ENCODE results near the gene CDH22.

The CDH22 gene

DNA sequence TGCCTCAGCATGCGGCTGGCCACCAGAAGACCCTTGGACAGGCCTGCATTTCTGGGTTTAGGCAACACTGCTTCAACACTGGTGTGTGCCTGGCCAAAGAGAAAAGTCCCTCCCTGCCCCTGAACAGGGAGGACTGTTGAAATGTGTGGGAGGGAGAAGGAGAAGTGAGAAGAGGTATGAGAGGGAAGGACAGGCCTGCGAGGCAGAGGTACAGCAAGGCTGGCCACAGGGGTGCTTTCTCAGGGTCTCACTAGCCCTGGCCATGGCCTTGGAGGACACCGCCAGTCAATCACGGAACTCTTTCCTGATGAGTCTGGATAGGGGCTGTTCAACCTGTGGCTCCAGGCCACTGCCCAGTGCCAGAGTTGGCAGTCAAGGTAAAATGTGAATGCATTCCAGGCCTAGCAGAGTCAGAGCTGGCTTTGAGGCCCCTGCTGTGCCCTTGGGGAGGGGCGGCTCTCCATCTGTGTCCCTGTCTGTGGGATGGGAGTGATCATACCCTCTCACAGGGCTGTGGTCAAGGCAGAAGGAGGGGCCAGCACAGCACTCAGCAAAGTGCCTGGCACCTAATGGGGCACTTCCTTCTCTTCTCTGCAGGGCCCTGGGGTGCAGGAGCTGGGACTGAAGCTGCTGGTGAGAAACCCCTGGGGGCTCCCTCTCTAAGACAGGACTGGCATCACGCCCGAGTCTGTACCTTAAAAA is 43.2 kb upstream of the CDH22 start:
- peaks cover 17% of the 10 kb centered on the region for H3K4me1 ChIP-seq (ENCODE audit: control insufficient read depth, insufficient read depth, low read length)
- H3K36me3 ChIP-seq (ENCODE audit: control insufficient read depth in 2 of 2, insufficient read depth in 2 of 2, low read length in 2 of 2) = peaks cover 15 to 17% of the 10 kb centered on the region in 2 donors
- no peak overlapping the region for H3K9ac ChIP-seq (ENCODE audit: low read length in 2 of 2)
- no peak overlapping the region for H3K4me3 ChIP-seq (ENCODE audit: low read length in 2 of 2)
- H3K9me3 ChIP-seq (ENCODE audit: control insufficient read depth in 2 of 2, low read length in 2 of 2) = no peaks in the 10 kb centered on the region
- H3K27ac ChIP-seq (ENCODE audit: low read length) = no peak overlapping the region
- no peaks in the 10 kb centered on the region for H3K27me3 ChIP-seq (ENCODE audit: control insufficient read depth in 1 of 2, insufficient read depth in 2 of 2, low read length in 2 of 2)

DNA sequence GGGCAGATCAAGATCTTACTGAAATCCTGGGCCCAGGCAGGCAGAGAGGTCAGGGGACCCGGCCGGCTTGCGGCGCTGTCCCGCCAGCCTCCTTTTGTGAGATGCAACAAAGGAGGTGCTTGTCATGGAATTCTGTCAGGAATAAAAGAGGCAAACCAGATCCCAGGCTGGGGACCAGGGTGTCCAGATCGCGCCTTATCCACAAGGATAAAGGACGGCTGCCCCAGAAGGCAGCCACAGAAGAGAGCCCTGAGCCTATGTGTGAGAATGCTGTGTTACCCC is 42.6 kb upstream of the CDH22 start:
- Histone ChIP-seq H3K9me3 (ENCODE audit: control insufficient read depth in 2 of 2, low read length in 2 of 2) (no peaks in the 10 kb centered on the region), H3K36me3 (ENCODE audit: control insufficient read depth in 2 of 2, insufficient read depth in 2 of 2, low read length in 2 of 2) (peaks cover 17% of the 10 kb centered on the region in 2 donors), H3K4me3 (ENCODE audit: low read length in 2 of 2) (no peak overlapping the region), H3K9ac (ENCODE audit: low read length in 2 of 2) (no peak overlapping the region), H3K27ac (ENCODE audit: low read length) (no peak overlapping the region), H3K4me1 (ENCODE audit: control insufficient read depth, insufficient read depth, low read length) (peaks cover 12% of the 10 kb centered on the region), H3K27me3 (ENCODE audit: control insufficient read depth in 1 of 2, insufficient read depth in 2 of 2, low read length in 2 of 2) (no peaks in the 10 kb centered on the region)

DNA sequence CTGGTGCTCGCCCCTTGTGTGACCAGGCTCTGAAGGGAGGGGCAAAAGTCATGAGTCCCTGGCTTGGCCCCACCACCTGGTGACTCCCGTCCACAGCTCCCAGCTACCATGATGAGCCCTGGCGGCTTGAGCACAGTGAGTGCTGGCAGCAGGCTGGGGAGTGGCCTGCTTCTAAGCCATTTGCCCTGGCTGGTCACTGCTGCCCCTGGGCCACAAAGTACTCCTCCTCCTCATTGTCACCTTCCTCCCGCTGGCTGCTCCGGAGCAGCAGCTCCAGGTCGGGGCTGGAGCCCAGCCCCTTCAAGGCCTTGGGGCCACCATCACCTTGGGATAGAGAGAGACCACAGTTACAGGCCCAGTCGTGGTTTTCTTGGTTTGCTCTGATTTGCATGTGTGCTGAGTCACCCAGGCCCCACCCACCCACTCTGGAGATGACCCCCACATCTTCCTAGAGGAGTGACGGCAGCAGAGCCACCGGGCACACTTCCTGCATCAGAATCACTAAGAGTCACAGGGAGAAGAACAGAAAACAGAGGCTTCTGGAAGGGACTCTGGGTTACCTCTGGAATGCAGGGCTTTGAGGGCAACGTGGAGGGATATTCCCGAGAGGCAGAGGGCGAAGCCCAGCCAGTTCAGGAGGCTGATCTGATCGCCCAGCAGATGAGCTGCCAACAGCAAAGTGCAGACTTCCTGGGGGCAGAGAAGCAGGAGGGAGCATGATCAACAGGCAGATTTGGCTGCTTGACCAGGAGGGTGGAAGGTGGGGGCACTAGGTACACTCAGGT is 42.1 kb upstream of the CDH22 start:
- Histone ChIP-seq H3K27me3 (ENCODE audit: control insufficient read depth in 1 of 2, insufficient read depth in 2 of 2, low read length in 2 of 2) (no peaks in the 10 kb centered on the region), H3K36me3 (ENCODE audit: control insufficient read depth in 2 of 2, insufficient read depth in 2 of 2, low read length in 2 of 2) (peaks cover 17% of the 10 kb centered on the region in 2 donors), H3K9me3 (ENCODE audit: control insufficient read depth in 2 of 2, low read length in 2 of 2) (no peaks in the 10 kb centered on the region), H3K4me3 (ENCODE audit: low read length in 2 of 2) (no peak overlapping the region), H3K4me1 (ENCODE audit: control insufficient read depth, insufficient read depth, low read length) (peaks cover 12% of the 10 kb centered on the region), H3K27ac (ENCODE audit: low read length) (no peak overlapping the region), H3K9ac (ENCODE audit: low read length in 2 of 2) (no peak overlapping the region)

DNA sequence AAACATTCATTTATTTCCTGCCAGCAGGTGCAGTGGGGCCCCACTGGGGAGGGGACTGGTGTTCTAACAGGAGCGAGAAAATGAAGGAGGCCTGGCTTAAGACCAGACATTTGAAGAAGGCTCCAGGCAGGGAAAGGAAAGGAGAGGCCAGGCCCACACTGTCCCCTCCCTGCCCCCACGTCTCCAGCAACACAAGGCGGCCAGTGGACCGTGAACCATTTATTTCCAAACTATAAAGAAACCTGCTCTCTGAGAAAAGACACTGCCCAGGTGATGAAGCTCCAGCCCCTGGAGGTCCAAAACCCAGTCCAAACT is 41.4 kb upstream of the CDH22 start:
- Histone ChIP-seq H3K36me3 (ENCODE audit: control insufficient read depth in 2 of 2, insufficient read depth in 2 of 2, low read length in 2 of 2) (peaks cover 17% of the 10 kb centered on the region in 2 donors), H3K4me3 (ENCODE audit: low read length in 2 of 2) (no peak overlapping the region), H3K27ac (ENCODE audit: low read length) (no peak overlapping the region), H3K9me3 (ENCODE audit: control insufficient read depth in 2 of 2, low read length in 2 of 2) (no peaks in the 10 kb centered on the region), H3K9ac (ENCODE audit: low read length in 2 of 2) (no peak overlapping the region), H3K4me1 (ENCODE audit: control insufficient read depth, insufficient read depth, low read length) (peaks cover 12% of the 10 kb centered on the region), H3K27me3 (ENCODE audit: control insufficient read depth in 1 of 2, insufficient read depth in 2 of 2, low read length in 2 of 2) (no peaks in the 10 kb centered on the region)

DNA sequence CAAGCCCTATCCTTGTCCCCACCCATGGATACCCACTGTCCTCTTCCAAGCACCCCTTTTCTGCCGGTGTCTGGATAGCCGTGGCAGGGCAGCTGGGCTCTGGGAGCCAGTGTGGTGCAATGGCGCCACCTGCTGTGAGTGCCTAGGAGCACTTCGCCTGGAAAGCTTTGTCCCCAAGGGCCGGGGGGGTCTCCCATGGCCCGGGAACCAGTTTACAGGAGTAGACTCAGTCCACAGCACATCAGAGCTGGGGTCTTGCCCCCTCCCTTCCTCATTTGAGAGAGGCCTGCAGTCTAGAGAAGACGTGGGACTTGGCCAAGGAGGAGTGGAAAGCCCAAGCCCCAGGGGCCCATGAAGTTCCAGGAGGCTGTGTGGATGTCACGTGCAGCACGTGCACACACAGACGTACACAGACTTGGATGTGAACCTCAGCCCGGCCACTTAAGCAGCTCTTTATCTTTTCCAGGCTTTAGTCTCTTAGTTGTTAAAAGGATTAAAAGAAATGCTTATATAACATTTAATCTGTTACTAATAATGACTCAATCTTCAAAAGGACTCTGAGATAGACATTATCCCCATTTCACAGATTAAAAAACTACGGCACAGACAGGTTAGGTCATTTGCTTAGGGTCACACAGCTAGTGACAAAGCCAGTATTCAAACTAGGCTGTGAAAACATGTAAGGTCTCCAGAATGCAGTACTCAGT is 40.9 kb upstream of the CDH22 start:
- H3K36me3 ChIP-seq (ENCODE audit: control insufficient read depth in 2 of 2, insufficient read depth in 2 of 2, low read length in 2 of 2) = peaks cover 17% of the 10 kb centered on the region in 2 donors
- no peak overlapping the region for H3K27ac ChIP-seq (ENCODE audit: low read length)
- H3K4me1 ChIP-seq (ENCODE audit: control insufficient read depth, insufficient read depth, low read length) = peaks cover 12% of the 10 kb centered on the region
- H3K9ac ChIP-seq (ENCODE audit: low read length in 2 of 2) = no peak overlapping the region
- H3K4me3 ChIP-seq (ENCODE audit: low read length in 2 of 2) = peak overlapping the region in 1 of 2 donors; percentile 29
- H3K27me3 ChIP-seq (ENCODE audit: control insufficient read depth in 1 of 2, insufficient read depth in 2 of 2, low read length in 2 of 2) = no peaks in the 10 kb centered on the region
- no peaks in the 10 kb centered on the region for H3K9me3 ChIP-seq (ENCODE audit: control insufficient read depth in 2 of 2, low read length in 2 of 2)

DNA sequence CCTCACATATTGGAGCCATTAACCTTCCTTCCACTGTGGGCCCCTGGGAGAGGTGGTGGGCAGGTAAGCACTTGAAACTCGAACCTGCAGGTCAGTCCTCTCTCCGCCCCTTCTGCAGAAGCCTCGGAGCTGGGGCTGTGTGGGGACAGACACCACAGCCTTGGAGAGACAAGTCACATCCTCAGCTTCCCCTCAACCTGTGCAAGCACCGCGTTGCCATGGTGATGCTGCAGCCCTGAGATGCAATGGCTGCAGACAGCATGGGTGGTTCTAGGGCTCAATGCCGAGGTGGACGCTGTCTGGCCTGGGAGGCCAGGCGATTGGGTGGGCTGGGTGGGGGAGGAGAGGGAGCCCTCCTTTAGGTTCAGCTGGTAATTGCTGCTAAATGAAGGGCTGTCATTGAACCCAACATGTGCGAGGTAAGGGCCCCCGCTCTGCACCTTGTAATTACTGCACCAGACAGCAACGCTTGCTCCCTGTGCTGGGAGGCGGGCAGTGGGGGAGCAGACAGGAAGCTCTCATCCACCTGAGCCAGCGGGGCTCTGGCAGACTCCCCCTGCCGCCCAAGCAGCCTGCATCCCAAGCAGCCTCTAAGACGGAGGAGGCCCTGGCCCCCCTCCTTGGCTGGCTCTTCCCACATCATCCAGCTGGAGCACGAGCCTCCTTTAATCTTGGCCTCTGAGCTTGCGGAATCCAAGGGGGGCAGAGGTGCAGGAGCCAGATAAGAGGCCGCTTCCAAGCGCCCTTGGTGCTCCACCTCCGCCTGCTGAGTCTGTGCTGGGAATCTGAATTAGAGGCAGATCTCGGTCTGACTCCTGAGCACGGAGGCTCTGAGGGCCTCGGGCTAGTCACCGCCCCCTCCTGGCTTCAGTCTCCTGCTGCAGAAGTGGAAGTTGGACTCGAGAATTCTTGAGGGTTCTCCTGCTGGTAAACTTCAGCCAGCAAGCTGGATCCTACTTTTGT is 39.8 kb upstream of the CDH22 start:
- peaks cover 17% of the 10 kb centered on the region in 2 donors for H3K36me3 ChIP-seq (ENCODE audit: control insufficient read depth in 2 of 2, insufficient read depth in 2 of 2, low read length in 2 of 2)
- H3K27me3 ChIP-seq (ENCODE audit: control insufficient read depth in 1 of 2, insufficient read depth in 2 of 2, low read length in 2 of 2) = peaks cover 2 to 3% of the 10 kb centered on the region in 2 donors
- no peak overlapping the region for H3K9ac ChIP-seq (ENCODE audit: low read length in 2 of 2)
- H3K9me3 ChIP-seq (ENCODE audit: control insufficient read depth in 2 of 2, low read length in 2 of 2) = no peaks in the 10 kb centered on the region
- H3K4me1 ChIP-seq (ENCODE audit: control insufficient read depth, insufficient read depth, low read length) = peaks cover 6% of the 10 kb centered on the region
- H3K4me3 ChIP-seq (ENCODE audit: low read length in 2 of 2) = peak overlapping the region in 1 of 2 donors; percentile 29
- H3K27ac ChIP-seq (ENCODE audit: low read length) = no peak overlapping the region

DNA sequence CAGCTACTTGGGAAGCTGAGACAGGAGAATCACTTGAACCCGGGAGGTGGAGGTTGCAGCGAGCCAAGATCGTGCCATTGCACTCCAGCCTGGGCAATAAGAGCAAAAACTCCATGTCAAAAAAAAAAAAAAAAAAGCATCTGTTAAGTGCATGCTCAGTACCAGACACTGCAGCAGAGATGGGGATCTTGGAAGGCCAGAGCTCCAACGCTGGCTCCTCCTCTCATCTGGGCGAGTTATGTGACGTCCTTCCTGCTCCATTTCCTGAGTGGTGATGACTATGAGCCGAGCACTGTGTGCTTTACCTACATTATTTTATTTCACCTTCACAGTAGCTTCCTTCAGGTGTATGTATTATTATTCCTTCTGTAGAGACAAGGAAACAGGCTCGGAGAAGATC is 38.5 kb upstream of the CDH22 start:
- Histone ChIP-seq H3K36me3 (ENCODE audit: control insufficient read depth in 2 of 2, insufficient read depth in 2 of 2, low read length in 2 of 2) (peaks cover 16 to 17% of the 10 kb centered on the region in 2 donors), H3K4me3 (ENCODE audit: low read length in 2 of 2) (no peak overlapping the region), H3K27me3 (ENCODE audit: control insufficient read depth in 1 of 2, insufficient read depth in 2 of 2, low read length in 2 of 2) (peaks cover 13 to 16% of the 10 kb centered on the region in 2 donors), H3K27ac (ENCODE audit: low read length) (no peak overlapping the region), H3K4me1 (ENCODE audit: control insufficient read depth, insufficient read depth, low read length) (peaks cover 14% of the 10 kb centered on the region), H3K9me3 (ENCODE audit: control insufficient read depth in 2 of 2, low read length in 2 of 2) (no peaks in the 10 kb centered on the region), H3K9ac (ENCODE audit: low read length in 2 of 2) (no peak overlapping the region)

DNA sequence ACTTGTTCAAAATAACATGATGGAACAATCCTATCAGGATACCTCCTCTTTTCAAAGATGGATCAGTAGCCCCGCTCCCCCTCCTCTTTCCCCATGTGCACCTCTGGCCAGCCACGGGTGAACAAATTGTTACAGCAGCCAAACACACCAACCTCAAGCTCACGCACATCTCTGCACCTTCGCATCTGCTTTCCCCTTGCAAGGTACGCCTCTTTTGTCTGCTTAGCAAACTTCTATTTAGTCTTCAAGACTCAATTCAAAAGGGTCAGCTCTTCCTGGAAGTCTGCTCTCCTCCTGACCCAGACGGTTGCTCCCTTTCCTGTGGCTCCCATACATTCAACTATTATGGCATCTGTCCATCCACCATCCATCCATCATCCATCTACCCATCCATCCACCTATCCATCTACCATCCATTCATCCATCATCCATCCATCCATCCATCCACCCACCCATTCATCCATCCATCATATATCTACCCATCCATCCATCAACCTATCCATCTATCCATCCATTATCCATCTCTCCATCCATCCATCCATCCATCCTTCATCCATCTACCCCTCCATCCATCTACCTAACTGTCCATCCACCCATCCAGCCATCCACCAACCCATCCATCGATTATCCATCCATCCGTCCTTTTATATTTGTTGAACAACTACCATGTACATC is 36.3 kb upstream of the CDH22 start:
- H3K36me3 ChIP-seq (ENCODE audit: control insufficient read depth in 2 of 2, insufficient read depth in 2 of 2, low read length in 2 of 2) = peaks cover 0 to 2% of the 10 kb centered on the region in 2 donors
- no peak overlapping the region for H3K27ac ChIP-seq (ENCODE audit: low read length)
- H3K9me3 ChIP-seq (ENCODE audit: control insufficient read depth in 2 of 2, low read length in 2 of 2) = no peaks in the 10 kb centered on the region
- H3K9ac ChIP-seq (ENCODE audit: low read length in 2 of 2) = no peak overlapping the region
- peaks cover 18% of the 10 kb centered on the region for H3K4me1 ChIP-seq (ENCODE audit: control insufficient read depth, insufficient read depth, low read length)
- no peak overlapping the region for H3K4me3 ChIP-seq (ENCODE audit: low read length in 2 of 2)
- peaks cover 26 to 34% of the 10 kb centered on the region in 2 donors for H3K27me3 ChIP-seq (ENCODE audit: control insufficient read depth in 1 of 2, insufficient read depth in 2 of 2, low read length in 2 of 2)

DNA sequence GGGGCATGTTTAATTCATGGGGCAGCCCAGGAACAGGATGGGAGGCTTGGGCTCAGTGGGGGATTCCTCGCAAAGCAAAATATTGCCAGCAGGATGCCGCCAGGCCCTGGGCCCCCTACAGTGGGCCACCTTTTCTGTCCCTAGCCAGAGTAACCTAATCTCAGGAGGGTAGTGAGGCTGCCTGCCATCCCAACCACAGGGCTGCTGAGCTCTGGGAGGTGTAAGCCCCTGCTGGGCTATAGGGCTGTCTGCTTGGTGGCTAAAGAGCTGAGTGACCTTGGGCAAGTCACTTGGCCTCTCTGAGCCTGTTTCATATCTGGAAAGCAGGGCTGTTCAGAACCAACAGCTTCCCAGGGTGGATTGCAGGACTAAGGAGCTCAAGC is 35.7 kb upstream of the CDH22 start:
- no peak overlapping the region for H3K27ac ChIP-seq (ENCODE audit: low read length)
- H3K4me1 ChIP-seq (ENCODE audit: control insufficient read depth, insufficient read depth, low read length) = peaks cover 17% of the 10 kb centered on the region
- H3K27me3 ChIP-seq (ENCODE audit: control insufficient read depth in 1 of 2, insufficient read depth in 2 of 2, low read length in 2 of 2) = peaks cover 33 to 41% of the 10 kb centered on the region in 2 donors
- H3K9ac ChIP-seq (ENCODE audit: low read length in 2 of 2) = no peak overlapping the region
- no peaks in the 10 kb centered on the region for H3K9me3 ChIP-seq (ENCODE audit: control insufficient read depth in 2 of 2, low read length in 2 of 2)
- H3K36me3 ChIP-seq (ENCODE audit: control insufficient read depth in 2 of 2, insufficient read depth in 2 of 2, low read length in 2 of 2) = peaks cover 0 to 2% of the 10 kb centered on the region in 2 donors
- H3K4me3 ChIP-seq (ENCODE audit: low read length in 2 of 2) = no peak overlapping the region
